ENCODE data around the gene SIGLEC1.

GRCh38 chr20:3670511-3670910 is 41.9 kb downstream of the SIGLEC1 start:
- TF ChIP-seq GATA3 (IDR thresholded peaks at IDR 0.05; ENCODE audit: low read depth, low read length), result no peak
- no peak for TF ChIP-seq GATA2 (IDR thresholded peaks at IDR 0.05; ENCODE audit: low read depth, low read length)

Data from SH-SY5Y (cell line).